T47D (cell line): Measurements from ENCODE around the gene CCDC181.

Experiments used
- DNase-seq, 2 experiments: peaks; one replicate each; pipeline versions ENCODE4 v3.0.0 to v3.0.0-alpha.2; 2011 to 2012; ENCODE audit warnings: low read depth in 1 of 2, low spot score in 1 of 2
- JUND ChIP-seq: IDR thresholded peaks from 2 replicates; pipeline ENCODE4 v1.6.1; 2012; ENCODE audit warnings: low read depth
- in situ Hi-C: cut with HindIII; loops from 2 replicates; pipeline ENCODE4 v1.10.0; 2016; ENCODE audit warnings: low sequenced_read_pairs, low pct_unique_long_range_greater_than_20kb

Gene CCDC181

DNA sequence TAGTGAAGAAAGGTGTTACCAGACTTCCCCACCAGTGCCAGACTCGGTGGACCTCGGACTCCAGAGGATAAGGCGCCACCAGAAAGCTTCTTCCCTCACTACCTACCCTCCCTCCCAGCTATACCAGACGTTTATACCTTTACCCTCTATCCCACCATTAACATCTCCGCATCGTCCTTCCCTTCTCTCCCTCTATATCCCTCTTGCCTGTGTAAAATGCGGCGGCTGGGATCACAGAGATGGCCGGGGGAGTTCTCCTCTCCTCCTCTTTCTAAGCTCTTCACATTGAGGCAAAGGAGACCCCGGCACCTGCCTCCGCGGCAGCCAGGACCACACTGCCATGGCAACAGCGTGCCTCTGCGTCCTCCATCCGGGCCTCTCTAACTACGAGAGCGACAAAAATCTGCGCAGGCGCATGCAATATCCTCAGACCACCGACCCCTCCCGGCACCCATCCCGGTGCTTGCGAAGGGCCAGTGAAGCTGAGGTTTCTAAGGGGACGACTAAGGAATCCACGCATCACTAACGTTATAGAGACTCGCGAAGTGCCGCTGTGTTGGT lies at the start of gene CCDC181:
CCDC181 (minus strand) TSS at position 394 of the 561 bp plus-strand sequence. CDS start 2,547 bp downstream, outside the sequence.
- no peak for TF ChIP-seq JUND
- in situ Hi-C loops, result no loop called here
- DNase-seq, result no peak

- DNase-seq, result no peak
- in situ Hi-C loops, result no loop called here
- no peak for TF ChIP-seq JUND
Observed at GRCh38 chr1:169475806-169476387, 48.6 kb upstream of the CCDC181 start.

- in situ Hi-C loops, result no loop called here
- no peak for TF ChIP-seq JUND
- DNase-seq, result no peak
Observed at GRCh38 chr1:169474302-169474995, 47.2 kb upstream of the CCDC181 start.

DNA sequence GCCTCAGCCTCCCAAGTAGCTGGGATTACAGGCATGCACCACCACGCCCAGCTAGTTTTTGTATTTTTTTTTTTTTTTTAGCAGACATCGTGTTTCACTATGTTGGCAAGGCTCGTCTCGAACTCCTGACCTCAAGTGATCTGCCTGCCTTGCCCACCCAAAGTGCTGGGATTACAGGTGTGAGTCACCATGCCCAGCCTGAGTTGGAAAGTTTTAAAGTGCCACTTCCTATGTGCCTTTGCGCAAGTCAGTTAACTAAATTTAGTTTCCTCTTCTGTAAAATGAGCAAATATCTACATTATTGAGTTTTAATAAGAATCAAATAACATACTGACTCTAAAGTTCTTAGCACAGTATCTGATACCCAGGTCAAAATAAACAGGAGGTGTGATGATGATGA lies 46.1 kb upstream of the CCDC181 start:
- in situ Hi-C loops, result no loop called here
- DNase-seq, result no peak
- no peak for TF ChIP-seq JUND

DNA sequence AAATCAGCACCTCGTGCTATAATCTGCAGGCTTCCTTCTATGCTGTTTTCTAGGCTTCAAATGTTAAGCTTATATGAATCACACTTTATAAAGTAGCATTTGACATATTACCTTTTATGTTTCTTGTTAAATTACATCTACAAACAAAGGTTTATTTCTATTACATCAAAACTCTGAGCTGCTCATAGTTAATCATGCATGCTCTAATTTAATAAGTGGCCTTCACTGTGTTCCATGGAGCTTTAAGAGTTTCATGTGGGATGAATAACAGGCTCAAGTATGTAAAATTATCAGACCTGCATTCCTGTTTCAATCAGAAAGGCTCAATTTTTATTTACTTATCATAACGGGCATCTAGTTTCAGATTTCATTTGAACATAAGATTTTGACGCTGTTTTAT lies 45.5 kb upstream of the CCDC181 start:
- no peak for TF ChIP-seq JUND
- in situ Hi-C loops, result no loop called here
- DNase-seq, result no peak

- DNase-seq, result no peak
- in situ Hi-C loops, result no loop called here
- TF ChIP-seq JUND, result no peak
Observed at GRCh38 chr1:169468982-169469381, 41.7 kb upstream of the CCDC181 start.

GRCh38 chr1:169466259-169467230 lies 39.3 kb upstream of the CCDC181 start:
- DNase-seq, result peak in 1 of 2 experiments; percentile 63
- in situ Hi-C loops, result no loop called here
- TF ChIP-seq JUND, result no peak

GRCh38 chr1:169465281-169465680 lies 38.0 kb upstream of the CCDC181 start:
- no peak for DNase-seq
- no peak for TF ChIP-seq JUND
- in situ Hi-C loops, result no loop called here

DNA sequence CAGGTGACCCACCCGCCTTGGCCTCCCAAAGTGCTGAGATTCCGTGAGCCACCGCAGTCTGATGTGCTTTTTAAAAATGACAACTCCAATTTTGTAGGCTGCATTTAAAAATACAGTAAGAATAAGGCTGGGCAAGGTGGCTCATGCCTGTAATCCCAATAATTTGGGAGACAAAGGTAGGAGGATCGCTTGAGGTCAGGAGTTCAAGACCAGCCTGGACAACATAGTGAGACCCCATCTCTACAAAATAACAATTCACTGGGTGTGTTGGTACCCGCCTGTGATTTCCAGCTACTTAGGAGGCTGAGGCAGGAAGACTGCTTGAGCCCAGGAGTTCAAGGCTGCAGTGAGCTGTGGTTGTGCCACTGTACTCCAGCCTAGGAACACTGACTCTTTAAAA lies 35.1 kb upstream of the CCDC181 start:
- no peak for DNase-seq
- in situ Hi-C loops, result no loop called here
- TF ChIP-seq JUND, result no peak

GRCh38 chr1:169461390-169462000 lies 34.2 kb upstream of the CCDC181 start:
- TF ChIP-seq JUND, result no peak
- in situ Hi-C loops, result no loop called here
- no peak for DNase-seq

DNA sequence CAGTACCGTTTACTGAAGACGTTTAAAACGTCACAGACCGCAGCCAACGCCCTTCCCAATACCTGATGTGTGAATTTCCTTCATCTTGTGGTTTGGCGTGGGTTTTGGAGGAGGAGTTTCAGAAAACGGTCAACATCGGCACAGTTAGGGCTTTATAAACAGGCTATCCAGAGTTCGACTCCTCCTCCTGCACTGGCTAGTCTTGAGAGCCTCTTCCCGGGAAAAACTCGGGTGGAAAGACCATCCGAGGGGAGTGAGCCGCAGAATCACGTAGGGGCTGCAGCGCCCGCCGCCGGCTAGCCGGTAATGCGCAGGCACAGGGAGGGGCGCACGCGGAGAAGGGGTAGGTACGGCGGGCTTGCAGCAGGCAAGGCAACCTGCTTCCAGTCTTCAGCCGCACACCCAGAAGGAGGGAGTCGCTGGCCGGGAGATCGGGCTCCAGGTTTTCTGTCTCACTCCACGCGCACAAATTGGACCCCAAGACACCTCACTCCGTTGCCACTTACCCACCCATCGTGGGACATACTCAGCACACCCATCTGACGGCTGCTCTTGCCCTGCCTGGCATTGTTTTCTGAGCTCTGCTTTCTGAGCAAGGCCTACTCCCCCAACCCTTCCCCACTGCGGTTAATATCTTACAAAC lies 33.0 kb upstream of the CCDC181 start:
- peak in 1 of 2 experiments; percentile 31 for DNase-seq
- in situ Hi-C loops, result no loop called here
- TF ChIP-seq JUND, result no peak

DNA sequence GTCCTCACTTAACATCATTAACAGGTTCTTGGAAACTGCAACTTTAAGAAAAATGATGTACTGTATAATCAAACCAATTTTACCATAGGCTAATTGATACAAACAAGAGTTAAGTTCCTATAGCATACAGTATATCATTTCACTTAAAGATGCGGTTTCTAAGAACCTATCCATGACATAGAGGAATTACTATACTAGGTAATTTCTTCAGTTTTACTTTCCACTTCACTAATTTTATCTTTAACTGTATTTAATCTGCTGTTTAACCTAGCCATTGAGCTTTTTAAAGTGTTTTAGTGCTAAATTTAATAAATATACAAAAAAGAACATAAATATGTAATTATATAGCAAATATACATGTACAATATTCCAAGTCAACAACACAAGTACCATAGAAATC lies 30.2 kb upstream of the CCDC181 start:
- TF ChIP-seq JUND, result no peak
- in situ Hi-C loops, result no loop called here
- no peak for DNase-seq
